ENCODE measurements around the gene PERP.

GRCh38 chr6:138109042-138109997, 2.1 kb upstream of the PERP start:
- TF ChIP-seq TAF1 (conservative IDR thresholded peaks at IDR 0.05) (no peak), JUND (IDR thresholded peaks at IDR 0.05) (no peak), CTCF (IDR thresholded peaks at IDR 0.05; ENCODE audit: low read depth, low read length, missing input control) (peak; percentile 99), FOXA1 (IDR thresholded peaks at IDR 0.05) (no peak), SP1 (IDR thresholded peaks at IDR 0.05) (no peak), YY1 (IDR thresholded peaks at IDR 0.05) (no peak), FOXA2 (IDR thresholded peaks at IDR 0.05) (no peak), GABPA (IDR thresholded peaks at IDR 0.05 in 1 of 2, conservative IDR thresholded peaks at IDR 0.05 in 1 of 2) (no peak), EGR1 (IDR thresholded peaks at IDR 0.05; ENCODE audit: low read depth in 2 of 2) (no peak), RAD21 (IDR thresholded peaks at IDR 0.05) (peak; percentile 98), MAX (IDR thresholded peaks at IDR 0.05) (no peak), REST (IDR thresholded peaks at IDR 0.05) (no peak), HNF4A (conservative IDR thresholded peaks at IDR 0.05) (no peak)
